Neuronal stem cell (in vitro differentiated cells): Measurements from ENCODE around the gene ADM. TPM values are rescaled to one million over a fixed set of nuclear protein-coding genes. Genes with fewer than 3 reads are reported as not detected.

Experiments used
- DNase-seq: peaks from one replicate; pipeline ENCODE4 v3.0.0-alpha.2; 2013; ENCODE audit warnings: low spot score
- H2AFZ ChIP-seq: one replicate; pipeline ENCODE4 v1.6.1; 2013; ENCODE audit warnings: mild to moderate bottlenecking, low read length, inconsistent platforms
- H2AK5ac ChIP-seq: 2 replicates; pipeline ENCODE4 v1.6.1; 2013; ENCODE audit warnings: low read depth, mild to moderate bottlenecking, inconsistent platforms, low read length, moderate library complexity, mixed read lengths
- H2BK120ac ChIP-seq: 2 replicates; pipeline ENCODE4 v1.6.1; 2013; ENCODE audit warnings: low read depth, mild to moderate bottlenecking, inconsistent platforms, low read length, moderate library complexity, mixed read lengths
- H2BK12ac ChIP-seq: one replicate; pipeline ENCODE4 v1.6.1; 2013; ENCODE audit warnings: low read length, inconsistent platforms
- H2BK15ac ChIP-seq: 2 replicates; pipeline ENCODE4 v1.6.1; 2013; ENCODE audit warnings: mild to moderate bottlenecking, low read length, inconsistent platforms, mixed read lengths
- H2BK5ac ChIP-seq: one replicate; pipeline ENCODE4 v1.6.1; 2013; ENCODE audit warnings: inconsistent platforms, mild to moderate bottlenecking, low read length, moderate library complexity
- H3K14ac ChIP-seq: one replicate; pipeline ENCODE4 v1.6.1; 2013; ENCODE audit warnings: low read length, inconsistent platforms
- H3K18ac ChIP-seq: 2 replicates; pipeline ENCODE4 v1.6.1; 2013; ENCODE audit warnings: low read length, inconsistent platforms
- H3K23ac ChIP-seq: 2 replicates; pipeline ENCODE4 v1.6.1; 2013; ENCODE audit warnings: low read depth, mild to moderate bottlenecking, mixed read lengths, low read length, inconsistent platforms; ENCODE audit not compliant: poor library complexity
- H3K27ac ChIP-seq: replicated peaks from 3 replicates; pipeline ENCODE4 v1.5.1; 2013; ENCODE audit warnings: low read length, inconsistent platforms
- H3K27me3 ChIP-seq, 3 experiments: 2 replicates each; pipeline ENCODE4 v1.6.1; 2013; ENCODE audit warnings: low read length in 3 of 3, mild to moderate bottlenecking in 2 of 3, inconsistent platforms in 1 of 3, low read depth in 1 of 3, mixed read lengths in 1 of 3, moderate library complexity in 1 of 3; ENCODE audit not compliant: control insufficient read depth in 3 of 3, insufficient read depth in 3 of 3
- H3K36me3 ChIP-seq, 2 donors: replicated peaks in 1 of 2; 2 replicates each; pipeline ENCODE4 v1.6.1; 2013; ENCODE audit warnings: low read length in 2 of 2; ENCODE audit not compliant: control insufficient read depth in 2 of 2, insufficient read depth in 2 of 2
- H3K4ac ChIP-seq: 2 replicates; pipeline ENCODE4 v1.6.1; 2013; ENCODE audit warnings: inconsistent platforms, mild to moderate bottlenecking, low read length, moderate library complexity
- H3K4me1 ChIP-seq, 2 donors: 1 replicate in 1 of 2; 2 replicates in 1 of 2; pipeline ENCODE4 v1.6.1; 2013; ENCODE audit warnings: low read length in 2 of 2, low read depth in 1 of 2; ENCODE audit not compliant: control insufficient read depth in 2 of 2, insufficient read depth in 1 of 2
- H3K4me2 ChIP-seq: one replicate; pipeline ENCODE4 v1.6.1; 2013; ENCODE audit warnings: mild to moderate bottlenecking, low read length, inconsistent platforms; ENCODE audit not compliant: insufficient read depth, poor library complexity, severe bottlenecking
- H3K4me3 ChIP-seq, 2 donors: 2 replicates each; pipeline ENCODE4 v1.5.1; 2013; ENCODE audit warnings: low read length in 2 of 2, mild to moderate bottlenecking in 2 of 2, inconsistent platforms in 1 of 2, moderate library complexity in 1 of 2
- H3K79me1 ChIP-seq: one replicate; pipeline ENCODE4 v1.6.1; 2013; ENCODE audit warnings: low read depth, mild to moderate bottlenecking, inconsistent platforms, low read length, moderate library complexity
- H3K9ac ChIP-seq: one replicate; pipeline ENCODE4 v1.6.1; 2013; ENCODE audit warnings: mild to moderate bottlenecking, low read depth, low read length, inconsistent platforms; ENCODE audit not compliant: poor library complexity
- H3K9me3 ChIP-seq, 2 donors: replicated peaks in 1 of 2; 2 replicates each; pipeline versions ENCODE3 to v1.6.1; 2013; ENCODE audit warnings: low read length in 2 of 2, mild to moderate bottlenecking in 2 of 2, inconsistent platforms in 1 of 2, low read depth in 1 of 2, mixed read lengths in 1 of 2, moderate library complexity in 1 of 2; ENCODE audit not compliant: control insufficient read depth in 2 of 2, insufficient read depth in 1 of 2
- H4K8ac ChIP-seq: one replicate; pipeline ENCODE4 v1.6.1; 2013; ENCODE audit warnings: low read depth, mild to moderate bottlenecking, inconsistent platforms, low read length, moderate library complexity
- H4K91ac ChIP-seq: one replicate; pipeline ENCODE4 v1.6.1; 2013; ENCODE audit warnings: low read length, low read depth, mild to moderate bottlenecking, inconsistent platforms; ENCODE audit not compliant: poor library complexity
- WGBS, 2 donors: extraction: QIAGEN DNeasy Blood & Tissue Kit; methylation state at CpG; one replicate each; pipeline ENCODE4 v1.1.7; 2013; ENCODE audit warnings: missing lambda C conversion rate in 2 of 2, mixed read lengths in 1 of 2; ENCODE audit not compliant: insufficient read length in 2 of 2, insufficient replicate concordance in 1 of 2; ENCODE audit errors: extremely low coverage in 2 of 2; 5-methylcytosine and 5-hydroxymethylcytosine counted together
- polyA plus RNA-seq, 2 experiments: library from polyadenylated mRNA; stranded (reverse); fragments of 200-250 nt; gene quantifications; one replicate each; pipeline ENCODE4 v1.2.3, GENCODE V29; 2013

ADM gene, protein sequence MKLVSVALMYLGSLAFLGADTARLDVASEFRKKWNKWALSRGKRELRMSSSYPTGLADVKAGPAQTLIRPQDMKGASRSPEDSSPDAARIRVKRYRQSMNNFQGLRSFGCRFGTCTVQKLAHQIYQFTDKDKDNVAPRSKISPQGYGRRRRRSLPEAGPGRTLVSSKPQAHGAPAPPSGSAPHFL
- polyA plus RNA-seq (2013, experiment 1 of 2) = 2.9 TPM
- 2.6 TPM for polyA plus RNA-seq (2013, experiment 2 of 2)

DNA sequence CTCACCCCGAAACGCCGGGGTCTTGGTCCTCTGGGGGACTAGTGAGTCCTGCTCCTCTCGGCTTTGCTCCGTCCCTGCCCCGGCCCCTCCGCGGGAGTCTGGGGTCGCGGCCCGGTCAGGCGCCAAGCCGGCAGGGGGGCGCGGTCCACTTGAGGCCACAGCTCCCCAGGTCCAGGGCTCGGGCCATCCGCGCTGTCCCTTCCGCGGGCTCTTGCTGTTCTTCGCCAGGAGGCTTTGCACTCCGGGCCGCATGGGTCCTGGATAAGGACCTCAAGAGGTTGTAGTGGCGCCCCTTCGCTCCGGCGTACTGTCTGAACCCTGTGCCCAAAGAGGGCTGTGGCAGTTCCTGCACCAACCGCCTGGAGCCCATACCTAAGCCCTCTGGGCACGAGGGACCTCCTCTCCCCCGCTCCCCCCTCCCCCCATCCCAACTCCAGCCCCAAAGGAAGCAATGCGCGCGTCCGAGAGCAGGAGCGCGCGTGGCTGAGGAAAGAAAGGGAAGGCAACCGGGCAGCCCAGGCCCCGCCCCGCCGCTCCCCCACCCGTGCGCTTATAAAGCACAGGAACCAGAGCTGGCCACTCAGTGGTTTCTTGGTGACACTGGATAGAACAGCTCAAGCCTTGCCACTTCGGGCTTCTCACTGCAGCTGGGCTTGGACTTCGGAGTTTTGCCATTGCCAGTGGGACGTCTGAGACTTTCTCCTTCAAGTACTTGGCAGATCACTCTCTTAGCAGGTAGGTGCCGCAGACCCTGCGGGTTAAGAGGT, at the start of gene ADM:
TSS of gene ADM (plus strand) at position 579 of the 767 bp plus-strand sequence. CDS start 628 bp downstream, outside the sequence.
- no peak within 1 kb of the TSS for H4K8ac ChIP-seq
- peak within 1 kb of the TSS; percentile 50 for H2BK15ac ChIP-seq
- H3K9me3 ChIP-seq = peaks cover 0 to 4% of the 10 kb centered on the region in 2 donors
- peak; percentile 74 for DNase-seq
- peak within 1 kb of the TSS; percentile 88 for H3K23ac ChIP-seq
- H2BK120ac ChIP-seq = peak within 1 kb of the TSS; percentile 87
- H4K91ac ChIP-seq = no peak within 1 kb of the TSS
- H3K27ac ChIP-seq = no peak within 1 kb of the TSS
- peak within 1 kb of the TSS; percentile 95 for H3K4me2 ChIP-seq
- peak within 1 kb of the TSS; percentile 42 for H3K14ac ChIP-seq
- H3K9ac ChIP-seq = peak within 1 kb of the TSS; percentile 85
- peaks cover 12 to 16% of the 10 kb centered on the region in 2 donors for H3K4me1 ChIP-seq
- H3K18ac ChIP-seq = peak within 1 kb of the TSS; percentile 92
- no CpG with 5 or more reads among the region's 48 CpGs for WGBS, 2 donors
- H3K36me3 ChIP-seq = peaks cover 0 to 21% of the 10 kb centered on the region in 2 donors
- H2BK5ac ChIP-seq = peak within 1 kb of the TSS; percentile 69
- peaks cover 0 to 64% (median 23%) of the 10 kb centered on the region in 3 experiments for H3K27me3 ChIP-seq
- H2BK12ac ChIP-seq = peak within 1 kb of the TSS; percentile 88
- H3K79me1 ChIP-seq = no peaks in the 10 kb centered on the region
- no peak within 1 kb of the TSS for H2AK5ac ChIP-seq
- peak within 1 kb of the TSS; percentile 97 for H2AFZ ChIP-seq
- peak within 1 kb of the TSS; percentile 78 to 83 for H3K4me3 ChIP-seq
- H3K4ac ChIP-seq = no peak within 1 kb of the TSS

DNA sequence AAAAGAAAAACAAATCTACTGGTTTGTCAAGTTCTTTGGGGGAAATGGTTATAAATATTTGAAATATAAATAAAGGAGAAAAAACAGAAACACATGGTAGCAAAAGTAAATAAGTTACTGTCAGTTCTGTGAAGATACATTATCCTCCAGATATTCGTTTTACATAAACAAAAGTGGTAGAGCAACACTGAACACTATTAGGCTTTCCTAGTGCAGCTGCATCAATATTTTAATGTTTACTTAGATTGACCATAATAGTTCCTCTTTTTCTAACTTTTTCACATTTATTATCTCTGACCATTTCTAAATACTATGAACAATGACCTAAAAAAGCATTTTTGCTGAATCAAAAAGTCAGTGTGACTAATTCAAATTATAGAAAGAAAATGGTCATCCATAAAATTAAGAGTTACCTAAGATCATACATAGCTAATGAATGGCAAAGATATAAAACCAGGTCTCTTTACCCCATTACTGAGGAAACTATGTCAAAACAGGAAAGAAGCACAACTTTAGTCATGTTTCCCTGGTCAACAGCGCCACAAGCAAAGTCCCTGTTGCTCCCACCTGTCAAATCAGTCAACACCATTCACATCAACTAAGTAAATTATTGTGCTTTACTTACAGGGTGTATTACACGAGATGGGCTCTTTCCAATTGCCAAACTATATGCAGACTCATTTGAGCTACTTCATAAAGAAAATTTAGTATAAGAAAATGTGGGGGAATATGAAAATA, 49.3 kb upstream of the ADM start:
- Histone ChIP-seq H2AFZ (no peak overlapping the region), H2BK15ac (no peak overlapping the region), H3K27ac (no peak overlapping the region), H2AK5ac (no peak overlapping the region), H3K36me3 (no peaks in the 10 kb centered on the region), H2BK5ac (no peak overlapping the region), H3K27me3 (no peaks in the 10 kb centered on the region), H3K9ac (no peak overlapping the region), H2BK12ac (no peak overlapping the region), H3K4ac (no peak overlapping the region), H3K79me1 (no peaks in the 10 kb centered on the region), H3K9me3 (no peaks in the 10 kb centered on the region), H4K8ac (no peak overlapping the region), H3K14ac (no peak overlapping the region), H3K4me2 (no peak overlapping the region), H3K23ac (no peak overlapping the region), H3K4me1 (peaks cover 0 to 6% of the 10 kb centered on the region in 2 donors), H3K4me3 (no peak overlapping the region), H2BK120ac (no peak overlapping the region), H4K91ac (no peak overlapping the region), H3K18ac (no peak overlapping the region)
- no CpG with 5 or more reads among the region's 3 CpGs for WGBS, 2 donors
- DNase-seq = no peak

DNA sequence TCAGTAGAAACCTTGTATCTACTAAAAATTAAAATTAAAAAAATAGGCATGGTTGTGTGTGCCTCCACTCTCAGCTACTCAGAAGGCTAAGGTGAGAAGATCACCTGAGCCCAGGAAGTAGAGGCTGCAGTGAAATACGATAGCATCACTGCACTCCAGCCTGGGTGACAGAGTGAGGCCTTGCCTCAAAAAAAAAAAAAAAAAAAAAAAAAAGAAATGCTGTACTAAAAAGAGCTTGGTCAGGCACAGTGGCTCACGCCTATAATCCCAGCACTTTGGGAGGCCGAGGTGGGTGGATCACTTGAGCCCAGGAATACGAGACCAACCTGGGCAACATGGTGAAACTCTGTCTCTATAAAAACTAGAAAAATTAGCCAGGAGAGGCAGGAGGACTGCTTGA, 47.4 kb upstream of the ADM start:
- Histone ChIP-seq H3K27ac (no peak overlapping the region), H3K36me3 (no peaks in the 10 kb centered on the region), H2AK5ac (no peak overlapping the region), H3K79me1 (no peaks in the 10 kb centered on the region), H3K4me3 (no peak overlapping the region), H3K4me1 (peaks cover 0 to 6% of the 10 kb centered on the region in 2 donors), H2BK120ac (no peak overlapping the region), H3K23ac (no peak overlapping the region), H3K4me2 (no peak overlapping the region), H2BK15ac (no peak overlapping the region), H4K91ac (no peak overlapping the region), H3K9me3 (no peaks in the 10 kb centered on the region), H3K9ac (no peak overlapping the region), H3K14ac (no peak overlapping the region), H3K18ac (no peak overlapping the region), H4K8ac (no peak overlapping the region), H2AFZ (no peak overlapping the region), H2BK5ac (no peak overlapping the region), H3K4ac (no peak overlapping the region), H3K27me3 (no peaks in the 10 kb centered on the region), H2BK12ac (no peak overlapping the region)
- DNase-seq = no peak
- no CpG with 5 or more reads among the region's 4 CpGs for WGBS, 2 donors

DNA sequence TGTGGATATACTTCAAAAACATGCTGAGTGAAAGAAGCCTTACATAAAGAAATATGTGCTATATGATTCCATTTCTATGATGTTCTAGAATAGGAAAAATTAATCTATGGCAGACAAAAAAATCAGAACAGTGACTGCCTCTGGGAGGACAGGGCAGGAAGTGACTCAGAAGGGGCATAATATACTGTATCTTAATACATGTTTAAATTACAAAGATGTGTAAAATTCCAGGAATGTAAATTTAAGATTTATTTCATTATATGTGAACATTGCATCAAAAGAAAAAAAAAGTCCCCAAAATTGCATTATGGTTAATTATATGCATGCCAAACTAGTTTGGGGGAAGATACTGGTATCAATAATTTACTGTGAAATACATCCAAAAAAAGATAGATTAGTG, 43.1 kb upstream of the ADM start:
- no peak overlapping the region for H4K8ac ChIP-seq
- no peak overlapping the region for H3K9ac ChIP-seq
- H4K91ac ChIP-seq = no peak overlapping the region
- no peaks in the 10 kb centered on the region for H3K79me1 ChIP-seq
- no peak overlapping the region for H2AK5ac ChIP-seq
- no peak overlapping the region for H2AFZ ChIP-seq
- no peak overlapping the region for H3K27ac ChIP-seq
- no peak overlapping the region for H2BK12ac ChIP-seq
- H3K4me2 ChIP-seq = no peak overlapping the region
- H3K4me3 ChIP-seq = no peak overlapping the region
- H3K23ac ChIP-seq = no peak overlapping the region
- no peaks in the 10 kb centered on the region for H3K36me3 ChIP-seq
- no peaks in the 10 kb centered on the region for H3K27me3 ChIP-seq
- DNase-seq = no peak
- H2BK120ac ChIP-seq = no peak overlapping the region
- no peaks in the 10 kb centered on the region for H3K9me3 ChIP-seq
- H3K4me1 ChIP-seq = peaks cover 0 to 6% of the 10 kb centered on the region in 2 donors
- no peak overlapping the region for H3K18ac ChIP-seq
- H3K14ac ChIP-seq = no peak overlapping the region
- H2BK5ac ChIP-seq = no peak overlapping the region
- H3K4ac ChIP-seq = no peak overlapping the region
- no peak overlapping the region for H2BK15ac ChIP-seq
